GM10266 (cell line): ENCODE measurements around the gene SCLT1.

Experiments
- DNase-seq: peaks from one replicate; pipeline ENCODE4 v3.0.0; 2012; ENCODE audit errors: extremely low spot score
- TF ChIP-seq, protein P1 (sequence below): IDR thresholded peaks from 2 replicates; pipeline ENCODE4 v1.5.1; 2012; ENCODE audit warnings: mild to moderate bottlenecking, low read depth; ENCODE audit not compliant: control insufficient read depth, insufficient read depth; ENCODE audit errors: missing control alignments

Gene SCLT1

GRCh38 chr4:129117705-129118104, 24.4 kb upstream of the SCLT1 start:
- no peak for DNase-seq
- TF ChIP-seq, protein P1, sequence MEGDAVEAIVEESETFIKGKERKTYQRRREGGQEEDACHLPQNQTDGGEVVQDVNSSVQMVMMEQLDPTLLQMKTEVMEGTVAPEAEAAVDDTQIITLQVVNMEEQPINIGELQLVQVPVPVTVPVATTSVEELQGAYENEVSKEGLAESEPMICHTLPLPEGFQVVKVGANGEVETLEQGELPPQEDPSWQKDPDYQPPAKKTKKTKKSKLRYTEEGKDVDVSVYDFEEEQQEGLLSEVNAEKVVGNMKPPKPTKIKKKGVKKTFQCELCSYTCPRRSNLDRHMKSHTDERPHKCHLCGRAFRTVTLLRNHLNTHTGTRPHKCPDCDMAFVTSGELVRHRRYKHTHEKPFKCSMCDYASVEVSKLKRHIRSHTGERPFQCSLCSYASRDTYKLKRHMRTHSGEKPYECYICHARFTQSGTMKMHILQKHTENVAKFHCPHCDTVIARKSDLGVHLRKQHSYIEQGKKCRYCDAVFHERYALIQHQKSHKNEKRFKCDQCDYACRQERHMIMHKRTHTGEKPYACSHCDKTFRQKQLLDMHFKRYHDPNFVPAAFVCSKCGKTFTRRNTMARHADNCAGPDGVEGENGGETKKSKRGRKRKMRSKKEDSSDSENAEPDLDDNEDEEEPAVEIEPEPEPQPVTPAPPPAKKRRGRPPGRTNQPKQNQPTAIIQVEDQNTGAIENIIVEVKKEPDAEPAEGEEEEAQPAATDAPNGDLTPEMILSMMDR: no peak

DNA sequence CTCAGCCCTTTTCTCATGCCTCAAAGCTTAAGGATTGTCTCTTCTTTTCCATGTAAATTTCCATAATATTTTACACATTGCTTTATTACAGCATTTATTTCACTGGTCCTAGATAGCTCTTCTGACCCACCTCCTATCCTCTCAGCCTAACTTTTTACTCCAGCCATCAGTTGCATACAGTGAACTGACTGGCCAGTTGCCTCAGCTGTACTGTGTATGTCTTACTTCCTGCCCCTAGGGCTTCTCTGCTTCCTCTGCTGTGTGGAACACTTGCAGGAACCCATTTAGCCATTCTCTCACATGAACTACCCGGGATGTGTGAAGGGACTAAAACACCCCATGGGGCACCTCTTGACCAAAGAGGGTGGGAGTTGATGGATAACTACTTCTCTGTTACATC, 20.6 kb upstream of the SCLT1 start:
- TF ChIP-seq, protein P1: no peak
- no peak for DNase-seq

DNA sequence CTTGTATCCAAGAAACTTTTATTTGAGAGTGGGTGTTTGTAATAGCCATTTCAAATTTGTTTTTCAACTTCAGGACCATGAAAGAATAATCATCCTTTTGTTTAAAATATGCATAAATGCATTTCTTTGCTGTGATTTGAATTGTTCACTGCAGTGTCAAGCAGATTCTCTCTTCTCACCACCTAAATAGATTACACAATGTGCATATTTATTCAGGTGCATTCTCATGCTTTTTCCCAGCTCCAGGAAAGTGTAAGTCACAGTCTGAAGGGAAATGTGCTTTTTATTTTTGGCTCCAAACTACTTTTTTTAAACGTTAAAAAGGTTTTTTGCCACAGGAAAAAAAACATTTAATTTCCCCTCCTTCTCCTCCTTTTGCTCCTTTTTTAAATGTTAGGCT, 20.1 kb upstream of the SCLT1 start:
- TF ChIP-seq, protein P1: no peak
- no peak for DNase-seq

- TF ChIP-seq, protein P1: peak; percentile 5
- no peak for DNase-seq
Measured at GRCh38 chr4:129111919-129112318, 18.6 kb upstream of the SCLT1 start.

DNA sequence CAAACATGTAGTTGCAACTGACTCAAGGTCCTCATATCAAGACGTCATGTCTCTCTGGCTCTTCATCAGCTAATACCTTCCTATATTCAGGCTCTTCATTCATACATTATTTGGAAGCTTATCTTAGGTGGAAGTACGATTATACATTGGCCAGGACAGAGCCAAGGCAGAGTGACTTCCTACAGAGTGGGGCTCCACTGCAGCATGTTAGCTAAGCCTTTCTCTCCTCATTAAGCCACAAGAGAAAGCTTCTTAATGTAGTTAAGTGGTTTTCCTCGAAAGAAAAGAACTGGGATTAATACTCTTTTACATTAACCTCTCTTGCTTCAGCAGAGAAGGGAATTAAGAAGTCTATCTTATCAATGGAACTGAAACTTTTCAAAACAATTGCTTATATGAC, 17.6 kb upstream of the SCLT1 start:
- DNase-seq: no peak
- TF ChIP-seq, protein P1: no peak

GRCh38 chr4:129109965-129110824, 16.9 kb upstream of the SCLT1 start:
- TF ChIP-seq, protein P1: no peak
- no peak for DNase-seq

- no peak for DNase-seq
- TF ChIP-seq, protein P1: no peak
Measured at GRCh38 chr4:129098531-129099001, 5.2 kb upstream of the SCLT1 start.
